Psoas muscle (tissue), 8 donors: ENCODE results near the gene COL23A1. TPM values are rescaled to one million over a fixed set of nuclear protein-coding genes. Genes with fewer than 3 reads are reported as not detected.

ENCODE experiments used
- ATAC-seq, 4 donors: fragments of 200-7000 bp; cut with Tn5 transposase; one replicate each; pipeline ENCODE4 v1.9.1; 2020; ENCODE audit warnings: moderate library complexity in 3 of 4, mild to moderate bottlenecking in 2 of 4
- DNase-seq, 2 donors: peaks; one replicate each; pipeline ENCODE4 v3.0.0-alpha.2; 2020
- H3K27ac ChIP-seq: fragments of 200-600 bp; one replicate; pipeline ENCODE4 v1.8.0; 2022
- H3K27me3 ChIP-seq, 3 donors: fragments of 200-600 bp in 1 of 3; one replicate each; pipeline versions ENCODE4 v1.6.1 to v1.8.0; 2013 to 2022; ENCODE audit warnings: low read length in 2 of 3, mild to moderate bottlenecking in 2 of 3, moderate library complexity in 1 of 3; ENCODE audit not compliant: insufficient read depth in 3 of 3
- H3K36me3 ChIP-seq, 2 donors: fragments of 200-600 bp in 1 of 2; one replicate each; pipeline versions ENCODE4 v1.6.1 to v1.8.0; 2013 to 2022; ENCODE audit warnings: low read depth in 1 of 2, mild to moderate bottlenecking in 1 of 2, moderate library complexity in 1 of 2; ENCODE audit not compliant: insufficient read depth in 1 of 2
- H3K4me1 ChIP-seq: fragments of 200-600 bp; one replicate; pipeline ENCODE4 v1.8.0; 2022
- H3K4me3 ChIP-seq: fragments of 200-600 bp; one replicate; pipeline ENCODE4 v1.8.0; 2022; ENCODE audit warnings: mild to moderate bottlenecking
- H3K9me3 ChIP-seq: fragments of 200-600 bp; one replicate; pipeline ENCODE4 v1.8.0; 2022
- CTCF ChIP-seq: fragments of 200-600 bp; IDR thresholded peaks from one replicate; pipeline ENCODE4 v1.8.0; 2022; ENCODE audit warnings: antibody characterized with exemption
- WGBS, 3 donors: extraction: QIAGEN DNeasy Blood & Tissue Kit; methylation state at CpG; one replicate each; pipeline versions ENCODE4 v1.1.6 to v1.1.7; 2013; 5-methylcytosine and 5-hydroxymethylcytosine counted together
- intact Hi-C, 2 donors: fragments of 100-400 bp; cut with DNase I; formaldehyde crosslinking; loops; one replicate each; pipeline versions ENCODE4 v1.11.0 to v1.14.2; 2022
- polyA plus RNA-seq, 3 donors: library from polyadenylated mRNA; stranded (reverse); fragments of 200-250 nt; gene quantifications; one replicate each; pipeline ENCODE4 v1.2.3, GENCODE V29; 2013
- total RNA-seq, 4 donors: library from RNA; stranded (reverse); fragmentation: NEBNext Ultra II Directional in 2 of 4; extraction: Animal tissue kit (Norgen Biotek cat#: 25700) in 2 of 4; gene quantifications; one replicate each; pipeline versions ENCODE4 v1.2.1 to v1.2.4, GENCODE V29; 2021 to 2023
- donor health status: healthy with polysubstance abuse.
- donor health status: DM: no; HTN: no; CAD: no; lungs with moderate emphysema.
- donor health status: Bipolar disorder and iron deficiency.
- donor health status: healthy.
- donor health status: DM: yes; HTN: yes; CAD: no.
- donor health status: DM: no; HTN: no; CAD: no.
- donor health status: DM: no; HTN: no; CAD: no.
- donor health status: DM: yes; HTN: yes; CAD: no.

Gene COL23A1
- total and polyA plus RNA-seq, 7 donors, result 0.66 to 3.0 (median 1.2) TPM

DNA sequence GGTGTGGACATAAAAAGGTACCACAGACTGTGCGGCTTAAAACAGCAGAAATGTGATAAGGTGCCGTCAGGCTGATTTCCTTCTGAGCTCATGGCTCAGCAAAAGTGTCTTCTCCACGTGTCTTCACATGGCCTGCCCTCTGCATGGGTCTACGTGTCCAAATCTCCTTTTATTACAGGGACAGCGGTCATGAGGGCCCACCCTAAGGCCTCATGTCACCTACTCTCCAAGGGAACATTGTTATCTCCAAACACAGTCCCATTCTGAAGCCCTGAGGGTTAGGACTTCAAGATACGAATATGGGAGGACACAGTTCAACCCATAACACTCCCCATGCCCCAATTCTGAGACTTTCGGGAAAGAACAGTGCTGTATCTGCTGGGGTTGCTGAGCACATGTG is 35.2 kb downstream of the COL23A1 start:
- H3K9me3 ChIP-seq, result no peaks in the 10 kb centered on the region
- no peak overlapping the region for H3K4me3 ChIP-seq
- H3K4me1 ChIP-seq, result peaks cover 5% of the 10 kb centered on the region
- intact Hi-C loops, result no loop called here
- TF ChIP-seq CTCF, result no peak
- 75 to 92% (median 91%) methylated on average over 7 of the region's 7 CpGs for WGBS, 3 donors
- H3K27ac ChIP-seq, result no peak overlapping the region
- DNase-seq, result no peak
- H3K27me3 ChIP-seq, result no peaks in the 10 kb centered on the region
- no peaks in the 10 kb centered on the region for H3K36me3 ChIP-seq
- ATAC-seq, result no peak

- Histone ChIP-seq H3K27ac (no peak overlapping the region), H3K9me3 (no peaks in the 10 kb centered on the region), H3K4me3 (no peak overlapping the region), H3K27me3 (no peaks in the 10 kb centered on the region), H3K36me3 (no peaks in the 10 kb centered on the region), H3K4me1 (peaks cover 5% of the 10 kb centered on the region)
- DNase-seq (no peak), ATAC-seq (no peak)
- WGBS, 3 donors, result 89 to 94% (median 92%) methylated on average over 11 of the region's 11 CpGs
- TF ChIP-seq CTCF, result no peak
- intact Hi-C loops, result no loop called here
These were observed 35.9 kb downstream of the COL23A1 start for GRCh38 chr5:178554311-178554710.

GRCh38 chr5:178553517-178553916 is 36.7 kb downstream of the COL23A1 start:
- Histone ChIP-seq H3K36me3 (no peaks in the 10 kb centered on the region), H3K4me1 (peaks cover 5% of the 10 kb centered on the region), H3K27ac (no peak overlapping the region), H3K4me3 (no peak overlapping the region), H3K27me3 (no peaks in the 10 kb centered on the region), H3K9me3 (no peaks in the 10 kb centered on the region)
- DNase-seq, result no peak
- intact Hi-C loops, result loop anchor here in 1 of 2 donors (2.0 kb wide), 1 partner anchor 273 kb away; no protein-coding TSS in a partner anchor
- TF ChIP-seq CTCF, result no peak
- ATAC-seq, result no peak
- 60 to 79% (median 62%) methylated on average over 13 of the region's 13 CpGs for WGBS, 3 donors

DNA sequence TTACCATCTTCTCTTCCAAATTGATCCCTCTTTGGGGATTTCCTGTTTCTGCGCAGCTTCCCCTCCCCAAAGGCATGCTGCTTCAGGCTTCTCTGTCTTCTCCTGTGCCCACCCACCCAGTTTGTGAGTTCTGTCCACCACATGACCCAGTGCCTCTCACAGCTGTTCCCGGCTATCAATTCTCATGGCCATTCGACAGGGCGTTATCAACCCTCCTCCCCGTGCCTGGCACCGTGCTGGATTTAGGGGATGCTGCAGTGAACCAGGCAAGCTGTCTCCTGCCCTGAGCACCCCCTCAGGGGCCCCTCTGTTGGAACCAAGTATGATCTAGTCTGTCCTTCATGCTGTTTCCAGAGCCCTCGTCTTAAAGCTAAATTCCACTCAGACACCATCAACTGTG is 38.7 kb downstream of the COL23A1 start:
- no peaks in the 10 kb centered on the region for H3K36me3 ChIP-seq
- H3K4me1 ChIP-seq, result peaks cover 5% of the 10 kb centered on the region
- H3K4me3 ChIP-seq, result no peak overlapping the region
- H3K27me3 ChIP-seq, result no peaks in the 10 kb centered on the region
- DNase-seq (no peak), ATAC-seq (peak in 3 of 4 donors; percentile 10 to 21 (median 15))
- intact Hi-C loops, result no loop called here
- 43 to 53% (median 49%) methylated on average over 7 of the region's 7 CpGs for WGBS, 3 donors
- no peak for TF ChIP-seq CTCF
- no peak overlapping the region for H3K27ac ChIP-seq
- no peaks in the 10 kb centered on the region for H3K9me3 ChIP-seq

DNA sequence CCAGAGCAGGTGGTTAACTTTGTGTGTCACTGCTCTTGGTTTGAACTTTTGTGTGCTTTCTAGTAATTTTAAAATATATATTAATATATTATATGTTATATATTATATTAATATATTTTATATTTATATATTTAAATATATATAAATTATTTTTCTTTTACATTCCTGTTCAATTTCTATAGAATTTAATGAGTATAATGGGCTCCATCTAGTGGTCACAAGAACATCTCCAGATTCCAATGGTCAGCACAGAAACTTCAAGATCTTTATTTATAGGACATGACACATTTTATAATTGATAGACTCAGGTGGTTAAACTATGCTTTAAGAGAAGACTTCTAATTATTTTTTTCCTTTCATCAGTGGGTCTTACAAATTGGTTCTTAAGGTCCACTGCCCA is 39.1 kb downstream of the COL23A1 start:
- DNase-seq (no peak), ATAC-seq (peak; percentile 51 to 83 (median 80))
- Histone ChIP-seq H3K27ac (no peak overlapping the region), H3K36me3 (no peaks in the 10 kb centered on the region), H3K4me3 (no peak overlapping the region), H3K4me1 (peaks cover 5% of the 10 kb centered on the region), H3K27me3 (no peaks in the 10 kb centered on the region), H3K9me3 (no peaks in the 10 kb centered on the region)
- peak; percentile 58 for TF ChIP-seq CTCF
- intact Hi-C loops, result no loop called here
